CD4-positive, alpha-beta T cell treated with Interleukin-6 at 100 ng/mL for 8 hours (primary cell): ENCODE results near the gene KIF1B.

ENCODE experiments used
- DNase-seq: peaks from one replicate; pipeline ENCODE4 v3.0.0-alpha.2; 2020; ENCODE audit warnings: mixed read lengths, low spot score

The KIF1B gene

DNA sequence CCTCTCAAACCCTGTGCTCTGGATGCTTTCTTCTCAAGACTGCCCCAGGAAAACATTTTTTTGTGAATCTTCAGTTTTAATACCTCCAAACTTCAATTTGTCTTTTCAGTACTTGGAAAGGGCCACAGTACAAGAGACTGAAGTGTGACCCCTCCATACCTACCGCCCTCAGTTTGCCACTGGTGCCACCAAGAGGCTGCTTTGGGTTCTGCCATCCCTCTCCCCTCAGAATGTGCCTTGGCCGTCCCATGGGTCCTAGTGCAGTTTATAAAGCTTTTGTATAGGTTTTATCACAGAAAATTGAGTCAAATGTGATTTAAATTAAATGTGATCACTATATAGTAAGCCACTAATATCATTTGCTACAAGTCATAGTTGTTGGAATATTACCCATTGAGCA, 127.7 kb downstream of the KIF1B start:
- DNase-seq = no peak

- no peak for DNase-seq
These were observed 128.2 kb downstream of the KIF1B start for GRCh38 chr1:10338611-10339010.

DNA sequence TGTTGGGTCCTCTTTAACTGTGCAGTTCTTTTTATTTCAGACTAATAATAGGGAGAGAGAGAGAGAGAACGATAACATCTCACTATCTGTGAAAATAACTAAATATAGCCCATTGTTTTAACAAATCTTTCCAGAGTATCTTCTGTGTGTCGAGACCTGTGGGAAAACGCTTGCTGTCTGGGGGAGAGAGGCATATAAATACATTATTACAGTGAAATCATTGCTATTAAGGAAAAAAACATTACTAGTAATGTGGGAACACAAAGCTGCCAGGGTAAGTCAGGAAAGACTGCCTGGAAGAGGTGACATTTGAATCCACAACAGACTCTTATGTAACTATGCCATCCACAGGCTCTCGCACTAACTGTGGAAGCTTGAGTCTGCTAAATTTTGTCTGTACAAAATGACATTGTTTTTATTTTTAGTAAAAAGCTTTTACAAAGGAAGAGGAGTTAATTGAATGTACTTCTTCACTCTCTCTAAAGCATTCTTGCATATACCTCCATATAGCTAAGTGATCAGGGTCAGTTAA, 128.7 kb downstream of the KIF1B start:
- no peak for DNase-seq

DNA sequence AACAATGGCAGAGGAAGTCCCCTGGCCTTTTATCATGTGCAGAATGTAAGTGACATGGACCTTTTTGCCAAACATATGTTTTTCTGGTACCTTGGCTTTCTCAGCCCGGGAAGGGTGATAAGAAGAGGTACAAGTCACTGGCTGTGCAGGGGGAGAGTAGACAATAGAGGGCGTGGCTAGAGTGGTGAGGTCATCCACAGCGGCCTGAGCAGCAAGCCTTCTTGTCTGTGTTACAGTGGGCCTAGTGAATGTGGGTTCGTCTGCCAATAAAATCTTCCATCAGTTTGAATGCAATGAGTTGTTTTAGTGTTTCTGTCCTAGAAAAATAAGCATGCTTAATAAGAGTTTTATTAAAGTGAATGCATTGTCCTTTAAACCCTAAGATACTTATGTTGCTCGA, 129.4 kb downstream of the KIF1B start:
- no peak for DNase-seq

DNA sequence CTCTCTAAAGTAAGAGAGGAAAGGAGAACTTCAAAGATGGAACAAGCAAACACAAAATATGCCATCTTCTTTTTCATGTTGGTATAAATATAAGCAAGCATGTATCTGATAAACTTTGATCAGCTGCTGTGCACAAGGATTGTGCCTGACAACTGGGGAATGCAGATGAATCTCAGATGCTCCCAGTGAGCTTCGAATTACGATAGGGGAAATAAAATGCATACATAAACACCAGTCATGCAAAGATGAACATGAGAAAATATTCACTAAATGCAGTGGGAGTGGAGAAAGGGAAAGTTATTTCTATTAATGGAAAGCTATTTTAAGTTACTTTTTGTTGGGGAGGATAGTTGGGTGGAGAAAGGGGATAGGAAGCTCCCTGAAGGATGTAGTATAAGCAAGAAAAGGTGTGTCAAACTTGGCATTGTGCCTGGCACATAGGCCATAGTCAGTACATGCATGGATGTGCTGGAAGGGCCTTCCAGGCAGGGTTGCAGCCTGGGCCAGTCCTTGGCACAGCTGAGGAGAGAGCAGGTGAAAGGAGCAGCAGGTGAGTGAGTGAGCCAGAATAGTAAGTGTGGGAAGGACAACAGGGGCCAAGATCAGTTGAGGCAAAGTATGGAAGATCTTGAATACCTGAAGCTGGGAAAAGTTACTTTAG, 130.7 kb downstream of the KIF1B start:
- no peak for DNase-seq

DNA sequence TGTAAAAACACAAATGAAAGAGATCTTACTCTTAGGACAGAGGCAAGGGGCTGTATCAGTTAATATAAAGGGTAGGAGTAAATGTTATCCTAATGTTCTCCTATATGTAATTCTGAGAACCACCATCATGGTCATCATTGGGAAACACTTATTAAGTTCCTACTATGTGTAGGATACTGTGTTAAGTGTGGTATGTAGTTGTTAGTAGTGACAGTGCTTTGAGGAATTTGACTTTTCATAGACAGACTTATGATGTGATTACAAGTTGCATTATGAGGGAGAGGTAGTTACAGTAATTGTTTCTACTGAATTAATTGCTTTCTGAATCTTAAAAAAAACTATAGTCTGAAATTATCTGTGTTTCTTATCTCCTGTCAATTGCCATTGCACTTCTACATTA, 136.7 kb downstream of the KIF1B start:
- DNase-seq = no peak

DNA sequence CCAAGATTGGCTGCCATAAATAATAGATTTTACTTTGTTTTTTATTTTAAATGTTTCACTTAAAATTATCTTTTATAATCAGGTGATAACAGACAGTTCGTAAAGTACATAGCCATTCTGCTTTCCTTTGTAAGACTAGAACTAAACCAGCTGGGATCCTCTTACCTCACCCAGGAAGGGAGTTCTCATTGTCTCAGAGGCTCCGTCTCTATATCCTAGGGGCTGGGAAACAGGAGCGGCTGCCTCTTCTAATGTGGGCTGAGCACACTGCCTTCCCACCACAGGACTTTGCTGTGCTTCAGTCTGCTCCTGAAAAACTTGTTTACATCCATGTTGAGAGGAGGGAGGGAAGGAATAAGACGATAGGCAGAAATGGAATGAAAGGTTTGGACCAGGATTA, 142.9 kb downstream of the KIF1B start:
- DNase-seq = no peak

DNA sequence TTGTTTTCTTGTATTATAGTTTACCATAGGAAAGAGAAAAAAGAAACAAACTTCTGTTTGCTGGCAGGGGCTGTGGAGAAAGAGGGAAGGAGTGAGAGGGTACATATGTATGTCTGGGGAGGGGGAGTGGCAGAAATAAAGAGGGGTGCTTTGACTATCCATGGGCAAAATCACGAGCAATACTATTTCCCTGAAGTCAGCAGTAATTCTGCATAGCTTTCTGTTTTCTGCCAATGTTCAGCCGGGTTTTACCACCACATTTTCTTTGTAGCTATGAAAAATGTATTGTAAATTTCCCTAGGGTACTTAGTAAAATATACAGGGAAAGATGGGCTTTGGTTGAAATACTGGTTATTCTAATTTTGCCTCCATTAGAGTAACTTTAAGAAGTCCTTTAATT, 143.3 kb downstream of the KIF1B start:
- no peak for DNase-seq

DNA sequence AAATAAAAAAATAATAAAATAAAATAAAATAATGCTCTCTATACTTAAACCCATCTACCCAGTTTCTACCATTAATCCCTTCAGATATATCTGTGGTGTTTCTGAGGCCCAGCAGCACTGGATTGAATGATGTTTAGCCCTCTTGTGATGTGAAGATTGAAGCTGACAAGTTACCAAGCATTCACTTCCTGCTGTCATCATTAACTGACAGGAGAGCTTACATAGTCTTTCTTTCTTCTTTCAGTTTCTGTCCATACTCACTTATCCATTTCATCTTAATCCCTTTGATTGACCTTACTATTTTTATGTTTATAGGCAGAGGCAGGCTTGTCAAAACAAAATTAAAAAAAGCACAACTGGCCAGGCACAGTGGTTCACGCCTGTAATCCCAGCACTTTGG, 149.7 kb downstream of the KIF1B start:
- no peak for DNase-seq

GRCh38 chr1:10361515-10361914, 151.1 kb downstream of the KIF1B start:
- no peak for DNase-seq

DNA sequence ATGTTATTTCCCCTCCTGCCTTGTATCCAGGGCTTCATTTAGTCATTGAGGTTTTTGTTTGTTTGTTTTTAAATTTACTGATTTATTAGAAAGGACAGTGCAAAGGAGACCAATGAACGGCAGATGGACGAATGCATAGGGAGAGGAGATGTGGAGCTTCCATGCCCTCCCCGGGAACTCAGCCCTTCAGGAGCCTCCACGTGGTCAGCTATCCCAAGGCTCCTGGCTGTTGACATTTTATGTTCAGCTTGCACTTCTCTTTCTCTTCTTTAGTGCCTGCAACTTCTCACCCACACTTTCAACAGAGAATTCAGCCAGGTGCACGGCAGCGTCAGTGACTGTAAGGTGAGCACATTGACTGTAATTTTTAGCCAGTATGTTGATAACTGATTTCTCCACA, 157.8 kb downstream of the KIF1B start:
- DNase-seq = no peak

DNA sequence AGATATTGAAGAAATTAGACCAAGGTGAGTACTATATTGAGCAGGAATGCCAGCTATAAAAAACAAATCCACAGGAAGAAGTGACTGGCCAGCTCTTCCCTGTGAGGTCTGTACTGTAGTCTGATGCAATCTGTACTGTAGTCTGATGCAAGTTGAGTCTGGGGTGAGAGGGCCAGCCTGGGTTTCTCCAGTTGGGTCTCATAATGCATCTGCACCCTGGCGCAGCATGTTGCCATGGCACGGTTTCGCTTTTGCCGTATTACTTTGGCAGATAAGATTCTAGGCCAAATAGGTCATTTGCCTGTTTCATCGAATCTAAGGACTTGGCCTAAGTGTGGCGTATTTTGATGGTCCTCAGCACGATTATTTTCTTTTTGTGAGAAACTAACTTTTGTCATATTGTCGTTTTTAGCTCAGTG, 164.1 kb downstream of the KIF1B start:
- DNase-seq = no peak

GRCh38 chr1:10377365-10378029, 167.1 kb downstream of the KIF1B start:
- peak; percentile 11 for DNase-seq

- DNase-seq = no peak
These were observed 167.9 kb downstream of the KIF1B start for GRCh38 chr1:10378081-10378841.

DNA sequence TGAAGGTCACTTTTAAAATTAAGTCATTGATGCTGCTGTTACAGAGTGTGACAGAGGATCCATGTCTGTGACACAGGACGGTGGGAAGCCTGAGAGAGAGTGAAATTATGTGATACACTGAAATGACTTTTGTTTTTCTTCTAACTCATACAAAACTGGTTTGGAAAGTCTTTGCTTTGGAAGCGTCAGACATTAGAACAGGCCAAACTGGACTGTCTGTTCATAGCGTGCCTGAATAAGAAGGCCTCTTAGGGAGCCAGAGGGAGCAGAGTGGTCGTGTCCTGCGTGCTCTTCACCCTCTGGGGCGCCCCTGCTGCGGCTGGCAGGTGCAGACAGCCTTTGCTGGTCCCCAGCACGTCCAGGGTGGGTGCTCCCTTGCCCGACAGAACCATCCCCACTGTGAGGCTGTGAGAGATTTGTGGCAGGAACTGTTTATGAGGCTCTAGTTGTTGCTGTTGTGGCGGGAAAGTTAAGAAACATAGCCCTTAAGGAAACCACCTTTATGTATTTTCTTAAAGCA, 168.8 kb downstream of the KIF1B start:
- DNase-seq = no peak

DNA sequence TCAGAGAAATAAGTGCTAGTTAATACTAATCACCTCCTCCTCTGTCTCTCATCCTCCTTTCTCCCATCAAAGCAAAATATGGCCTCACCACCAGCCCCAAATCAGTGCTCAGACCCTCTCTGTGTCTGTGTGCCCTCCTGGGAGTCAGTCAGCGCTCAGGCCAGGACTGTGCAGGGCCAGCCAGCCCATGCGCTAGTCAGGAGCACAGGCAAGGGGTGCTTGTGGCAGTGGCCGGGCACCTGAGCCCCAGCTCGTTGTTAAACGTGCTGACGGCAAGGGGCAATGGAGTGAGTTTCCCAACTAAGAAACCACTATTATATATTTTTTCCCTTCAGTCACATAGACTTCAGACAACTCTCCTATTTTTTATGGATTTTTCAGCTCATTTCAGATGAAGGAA, 169.3 kb downstream of the KIF1B start:
- no peak for DNase-seq

GRCh38 chr1:10380594-10381275, 170.4 kb downstream of the KIF1B start:
- DNase-seq = no peak

DNA sequence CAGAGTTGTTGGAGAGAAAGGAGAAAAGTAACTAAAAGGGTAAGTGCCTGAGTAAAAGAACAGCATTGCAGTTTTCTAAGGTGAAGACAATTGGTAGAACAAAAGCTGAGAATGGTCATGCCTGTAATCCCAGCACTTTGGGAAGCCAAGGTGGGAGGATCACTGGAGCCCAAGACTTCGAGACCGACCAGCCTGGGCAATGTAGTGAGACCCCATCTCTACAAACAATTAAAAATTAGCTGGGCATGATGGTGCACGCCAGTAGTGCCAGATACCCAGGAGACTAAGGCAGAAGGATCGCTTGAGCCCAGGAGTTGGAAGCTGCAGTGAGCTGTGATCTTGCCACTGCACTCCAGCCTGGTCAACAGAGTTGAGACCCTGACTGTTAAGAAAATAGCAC, 173.3 kb downstream of the KIF1B start:
- no peak for DNase-seq

DNA sequence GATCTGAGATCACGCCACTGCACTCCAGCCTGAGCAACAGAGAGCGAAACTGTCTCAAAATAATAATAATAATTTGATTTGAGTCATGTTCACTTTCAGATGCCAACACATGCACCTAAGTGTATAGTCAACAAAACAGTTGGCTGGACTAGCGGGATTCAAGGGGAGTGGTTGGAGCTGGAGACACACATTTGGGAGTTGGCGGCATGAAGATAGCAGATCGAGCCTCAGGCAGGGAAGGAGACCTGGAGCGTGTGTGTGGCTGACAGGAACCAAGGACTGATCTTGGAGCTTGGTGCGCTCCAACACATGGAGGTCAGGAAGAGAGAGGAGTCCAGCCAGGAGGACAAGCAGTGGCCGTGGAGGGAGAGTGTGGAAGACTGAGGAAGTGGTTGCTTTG, 173.8 kb downstream of the KIF1B start:
- no peak for DNase-seq

GRCh38 chr1:10386761-10387676, 176.6 kb downstream of the KIF1B start:
- no peak for DNase-seq
